HepG2 (cell line): ENCODE measurements around the gene CPB1. TPM values are rescaled to one million over a fixed set of nuclear protein-coding genes. Genes with fewer than 3 reads are reported as not detected.
A peak's percentile ranks its signal among the peaks of the same experiment; 100 is the strongest.

Experiments used
- ATAC-seq: fragments of 200-7000 bp; cut with Tn5 transposase; 3 replicates; pipeline ENCODE4 v1.9.1; 2020; ENCODE audit warnings: mild to moderate bottlenecking, moderate library complexity
- BruUV-seq: library from RNA; stranded (reverse); fragments of 400-500 nt; replicated peaks from 2 replicates; lab custom pipeline; 2021; lab: Mats Ljungman, UMichigan
- CTCF ChIA-PET: fragments of 300-600 bp; formaldehyde crosslinking; extraction: SDS; loops from one replicate; lab custom pipeline; 2021; ENCODE audit warnings: low total read pairs, inconsistent platforms, low intra/inter-chr PET ratio; lab: Yijun Ruan, JAX
- POLR2A ChIA-PET: fragments of 350-600 bp; sonication (Branson Sonifier 250); formaldehyde crosslinking; loops from one replicate; lab custom pipeline; 2020; ENCODE audit warnings: antibody characterized with exemption, inconsistent platforms; lab: Yijun Ruan, JAX
- DNase-seq: peaks from one replicate; pipeline ENCODE4 v3.0.0-alpha.2; 2015; ENCODE audit warnings: low spot score
- FAIRE-seq: peaks from 3 replicates; lab custom pipeline; 2011; peaks lifted over from hg19 to GRCh38; lab: Jason Lieb, UNC
- H2AFZ ChIP-seq: one replicate; pipeline ENCODE4 v1.6.1; 2011; ENCODE audit warnings: low read length, inconsistent platforms
- H3K27ac ChIP-seq: fragments of 300-600 bp; 3 replicates; pipeline ENCODE4 v1.8.0; 2011; ENCODE audit warnings: mixed run types, mild to moderate bottlenecking, mixed read lengths, low read length, inconsistent platforms; ENCODE audit not compliant: insufficient read depth; ENCODE audit errors: extremely low read length
- H3K27me3 ChIP-seq, 2 experiments: fragments of 200-600 bp in 1 of 2; 2 replicates in 1 of 2; 3 replicates in 1 of 2; pipeline versions ENCODE4 v1.6.0 to v1.8.0; 2011; ENCODE audit warnings: low read length in 2 of 2, mild to moderate bottlenecking in 2 of 2, moderate library complexity in 2 of 2, inconsistent platforms in 1 of 2; ENCODE audit not compliant: insufficient read depth in 2 of 2, control insufficient read depth in 1 of 2
- H3K36me3 ChIP-seq, 2 experiments: fragments of 200-600 bp in 1 of 2; replicated peaks in 1 of 2; 2 replicates in 1 of 2; 3 replicates in 1 of 2; pipeline versions ENCODE4 v1.5.1 to v1.8.0; 2011; ENCODE audit warnings: low read length in 2 of 2, inconsistent platforms in 1 of 2; ENCODE audit not compliant: insufficient read depth in 2 of 2, control insufficient read depth in 1 of 2
- H3K4me1 ChIP-seq: 2 replicates; pipeline ENCODE4 v1.5.1; 2012; ENCODE audit warnings: low read length, inconsistent platforms; ENCODE audit not compliant: insufficient read depth
- H3K4me2 ChIP-seq: 2 replicates; pipeline ENCODE4 v1.6.0; 2011; ENCODE audit warnings: low read depth, low read length, inconsistent platforms
- H3K4me3 ChIP-seq, 3 experiments: fragments of 200-600 bp in 1 of 3; sonication (generic), shearing (Covaris generic) in 1 of 3; replicated peaks in 1 of 3; 2 replicates each; pipeline ENCODE4 v1.5.1; 2011 to 2016; ENCODE audit warnings: low read length in 3 of 3, inconsistent platforms in 2 of 3, low read depth in 2 of 3, mild to moderate bottlenecking in 2 of 3, control low read depth in 1 of 3, mixed read lengths in 1 of 3; ENCODE audit not compliant: insufficient read depth in 1 of 3
- H3K79me2 ChIP-seq: one replicate; pipeline ENCODE4 v1.6.1; 2011; ENCODE audit warnings: low read length, inconsistent platforms; ENCODE audit not compliant: insufficient read depth
- H3K9ac ChIP-seq: 2 replicates; pipeline ENCODE4 v1.6.0; 2011; ENCODE audit warnings: mild to moderate bottlenecking, low read depth, low read length, inconsistent platforms; ENCODE audit not compliant: insufficient read depth
- H3K9me3 ChIP-seq: 2 replicates; pipeline ENCODE4 v1.5.1; 2012; ENCODE audit warnings: mild to moderate bottlenecking, low read length
- H4K20me1 ChIP-seq: 2 replicates; pipeline ENCODE4 v1.6.0; 2011; ENCODE audit warnings: inconsistent platforms, mild to moderate bottlenecking, low read length, moderate library complexity; ENCODE audit not compliant: insufficient read depth
- ETV5 ChIP-seq: IDR thresholded peaks from 2 replicates; pipeline ENCODE4 v1.6.1; 2018; ENCODE audit warnings: missing biosample characterization, missing genetic modification reagents, inconsistent platforms, borderline replicate concordance
- GABPB1 ChIP-seq: IDR thresholded peaks from 2 replicates; pipeline ENCODE4 v1.6.1; 2016; ENCODE audit warnings: mild to moderate bottlenecking, missing genetic modification reagents, moderate library complexity, missing compliant biosample characterization
- NCOA1 ChIP-seq: sonication (generic); formaldehyde crosslinking; IDR thresholded peaks from 2 replicates; pipeline ENCODE4 v1.9.0; 2021; ENCODE audit warnings: missing genetic modification reagents
- NFRKB ChIP-seq: fragments of 450-650 bp; IDR thresholded peaks from 2 replicates; pipeline ENCODE4 v1.6.1; 2017
- REXO4 ChIP-seq: sonication (generic); formaldehyde crosslinking; IDR thresholded peaks from 2 replicates; pipeline ENCODE4 v1.8.0; 2022; ENCODE audit warnings: missing genetic modification reagents, mild to moderate bottlenecking, borderline replicate concordance
- RFX3 ChIP-seq: IDR thresholded peaks from 2 replicates; pipeline ENCODE4 v1.6.1; 2016; ENCODE audit warnings: missing biosample characterization, missing genetic modification reagents
- RORA ChIP-seq: sonication (generic); formaldehyde crosslinking; IDR thresholded peaks from 2 replicates; pipeline ENCODE4 v1.5.0; 2020; ENCODE audit warnings: mild to moderate bottlenecking, missing genetic modification reagents, moderate library complexity
- TAF15 ChIP-seq: fragments of 200-400 bp; formaldehyde crosslinking; IDR thresholded peaks from one replicate; pipeline ENCODE4 v1.6.1; 2018; ENCODE audit warnings: mild to moderate bottlenecking, low read depth, low read length; ENCODE audit not compliant: poor library complexity, severe bottlenecking
- TRIM24 ChIP-seq: sonication (generic); formaldehyde crosslinking; IDR thresholded peaks from 2 replicates; pipeline ENCODE4 v1.8.0; 2022; ENCODE audit warnings: mild to moderate bottlenecking, missing genetic modification reagents
- ZNF282 ChIP-seq: fragments of 450-650 bp; IDR thresholded peaks from 2 replicates; pipeline ENCODE4 v1.6.1; 2018; ENCODE audit not compliant: partially characterized antibody
- ZNF382 ChIP-seq: sonication (generic); formaldehyde crosslinking; IDR thresholded peaks from 2 replicates; pipeline ENCODE4 v1.5.0; 2020; ENCODE audit warnings: missing genetic modification reagents, mild to moderate bottlenecking, borderline replicate concordance
- ZNF652 ChIP-seq: IDR thresholded peaks from 2 replicates; pipeline ENCODE4 v1.6.1; 2016; ENCODE audit warnings: low read depth, borderline replicate concordance
- WGBS: methylation state at CpG from one replicate; pipeline ENCODE4 v1.1.6; 2017; ENCODE audit warnings: low lambda C conversion rate; 5-methylcytosine and 5-hydroxymethylcytosine counted together
- in situ Hi-C: cut with HindIII; loops from 2 replicates; pipeline ENCODE4 v1.10.0; 2017; ENCODE audit warnings: low pct_unique_long_range_greater_than_20kb; ENCODE audit not compliant: extremely low pct_ligation_motif_present
- intact Hi-C: fragments of 100-400 bp; cut with micrococcal nuclease; formaldehyde crosslinking; loops from one replicate; pipeline ENCODE4 v1.10.0; 2022; ENCODE audit not compliant: unreplicated experiment
- polyA plus RNA-seq, 8 experiments: library from polyadenylated mRNA; depleted of rRNA in 3 of 8; stranded (reverse) in 7 of 8; unstranded in 1 of 8; fragments of >200 nt; fragmentation: Illumina TruSeq in 4 of 8; extraction: Trizol in 4 of 8; gene quantifications; 2 replicates each; pipeline versions ENCODE4 v1.2.1 to v1.2.3, GENCODE V29; 2011 to 2016; ENCODE audit warnings: low read depth in 4 of 8, missing spikeins in 1 of 8, mixed read lengths in 1 of 8; ENCODE audit not compliant: insufficient read depth in 1 of 8
- total RNA-seq, 5 experiments: library from RNA; depleted of rRNA; stranded (reverse); fragments of >200 nt; fragmentation: Illumina TruSeq; extraction: Trizol; gene quantifications; 2 replicates each; pipeline ENCODE4 v1.2.3, GENCODE V29; 2016; ENCODE audit warnings: low read depth in 1 of 5
- TF ChIP-seq, protein P1 (sequence below): IDR thresholded peaks from 2 replicates; pipeline ENCODE4 v1.6.1; 2012; ENCODE audit warnings: inconsistent platforms
- TF ChIP-seq, protein P2 (sequence below): sonication (generic); formaldehyde crosslinking; IDR thresholded peaks from 2 replicates; pipeline ENCODE4 v1.8.0; 2022; ENCODE audit warnings: missing genetic modification reagents, mild to moderate bottlenecking, inconsistent platforms, borderline replicate concordance

CPB1 gene
- total and polyA plus RNA-seq, 2 of the 13 experiments (the other 11 are each of a cell fraction or from before 2014, with no cell fraction given), result not detected

DNA sequence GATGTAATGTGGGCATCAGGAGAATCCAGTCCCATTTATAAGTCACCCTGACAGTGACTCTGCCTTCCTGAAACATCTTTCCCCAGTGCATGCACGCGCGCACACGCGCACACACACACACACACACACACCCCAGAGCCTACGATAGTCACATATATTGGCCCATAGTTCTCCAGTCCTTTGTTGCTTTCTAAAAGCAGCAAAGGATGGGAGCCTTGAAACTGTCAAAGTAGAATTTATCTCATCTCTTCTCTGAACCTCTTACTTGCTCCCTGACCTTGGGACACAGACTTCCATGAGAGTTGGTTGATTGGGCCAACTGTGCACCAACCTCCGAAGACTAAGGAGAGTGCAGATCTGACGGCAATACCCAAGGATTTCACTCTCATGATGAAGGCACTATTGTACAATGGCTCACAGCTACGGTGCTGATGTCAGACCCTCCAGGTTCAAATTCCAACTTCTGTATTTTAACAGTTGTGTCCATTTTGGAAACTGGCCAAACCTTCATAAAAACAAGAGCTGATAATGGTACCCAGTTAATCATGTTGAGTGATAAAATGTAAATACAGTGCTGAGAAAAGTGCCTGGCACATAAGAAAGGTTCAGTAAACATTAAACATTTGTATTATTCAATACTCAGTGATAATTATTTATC is 45.8 kb downstream of the CPB1 start:
- no peak overlapping the region for H3K4me2 ChIP-seq
- no peak overlapping the region for H3K9ac ChIP-seq
- no peaks in the 10 kb centered on the region for H3K9me3 ChIP-seq
- DNase-seq (peak; percentile 19), FAIRE-seq (no peak), ATAC-seq (no peak)
- H3K27ac ChIP-seq, result no peak overlapping the region
- H2AFZ ChIP-seq, result no peak overlapping the region
- H3K4me3 ChIP-seq, result no peak overlapping the region
- in situ Hi-C loops (no loop called here), intact Hi-C loops (no loop called here)
- TF ChIP-seq ZNF652 (no peak), NCOA1 (CRISPR knock-in tag) (no peak), ZNF382 (no peak), TRIM24 (no peak), NFRKB (no peak), GABPB1 (CRISPR knock-in tag) (no peak), RFX3 (CRISPR knock-in tag) (no peak), RORA (CRISPR knock-in tag) (no peak), REXO4 (no peak), ZNF282 (no peak), ETV5 (no peak), TAF15 (no peak)
- TF ChIP-seq, protein P1, sequence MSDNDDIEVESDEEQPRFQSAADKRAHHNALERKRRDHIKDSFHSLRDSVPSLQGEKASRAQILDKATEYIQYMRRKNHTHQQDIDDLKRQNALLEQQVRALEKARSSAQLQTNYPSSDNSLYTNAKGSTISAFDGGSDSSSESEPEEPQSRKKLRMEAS, result no peak
- TF ChIP-seq, protein P2, sequence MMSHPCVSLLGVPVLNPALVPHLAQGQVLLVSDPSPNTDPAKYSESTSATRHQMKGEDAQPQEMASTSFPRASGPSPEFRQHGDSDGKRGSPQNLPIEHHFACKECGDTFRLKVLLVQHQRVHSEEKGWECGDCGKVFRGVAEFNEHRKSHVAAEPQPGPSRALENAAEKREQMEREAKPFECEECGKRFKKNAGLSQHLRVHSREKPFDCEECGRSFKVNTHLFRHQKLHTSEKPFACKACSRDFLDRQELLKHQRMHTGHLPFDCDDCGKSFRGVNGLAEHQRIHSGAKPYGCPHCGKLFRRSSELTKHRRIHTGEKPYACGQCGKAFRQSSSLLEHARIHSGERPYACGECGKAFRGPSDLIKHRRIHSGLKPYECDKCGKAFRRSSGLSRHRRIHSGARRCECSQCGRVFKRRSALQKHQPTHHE (CRISPR knock-in tag), result no peak
- no peaks in the 10 kb centered on the region for H3K27me3 ChIP-seq
- BruUV-seq, result no TSS peak
- WGBS, result 62% methylated on average over 9 of the region's 9 CpGs
- no peaks in the 10 kb centered on the region for H3K36me3 ChIP-seq
- CTCF ChIA-PET, result no interaction called here
- no peaks in the 10 kb centered on the region for H3K79me2 ChIP-seq
- H3K4me1 ChIP-seq, result no peaks in the 10 kb centered on the region
- POLR2A ChIA-PET, result no interaction called here
- H4K20me1 ChIP-seq, result no peaks in the 10 kb centered on the region
